DND-41 (cell line): ENCODE results near the gene COL23A1.

Source experiments
- ATAC-seq: fragments of 200-7000 bp; cut with Tn5 transposase; 3 replicates; pipeline ENCODE4 v1.9.1; 2021; ENCODE audit warnings: low read depth; ENCODE audit not compliant: insufficient read depth
- DNase-seq: peaks from one replicate; pipeline ENCODE4 v3.0.0-alpha.2; 2020
- H2AFZ ChIP-seq: 2 replicates; pipeline ENCODE4 v1.6.0; 2012; ENCODE audit warnings: low read depth, low read length
- H3K27ac ChIP-seq: 2 replicates; pipeline ENCODE4 v1.5.1; 2012; ENCODE audit warnings: low read length, inconsistent platforms
- H3K27me3 ChIP-seq: fragments of 200-600 bp; sonication (generic); 2 replicates; pipeline ENCODE4 v1.6.0; 2012; ENCODE audit warnings: low read length, mild to moderate bottlenecking, inconsistent platforms; ENCODE audit not compliant: insufficient read depth, poor library complexity
- H3K36me3 ChIP-seq: 2 replicates; pipeline ENCODE4 v1.5.1; 2012; ENCODE audit warnings: low read length, inconsistent platforms; ENCODE audit not compliant: insufficient read depth
- H3K4me1 ChIP-seq: 2 replicates; pipeline ENCODE4 v1.5.1; 2012; ENCODE audit warnings: mild to moderate bottlenecking, low read length; ENCODE audit not compliant: insufficient read depth
- H3K4me2 ChIP-seq: 2 replicates; pipeline ENCODE4 v1.6.0; 2012; ENCODE audit warnings: mild to moderate bottlenecking, moderate library complexity, low read length, inconsistent platforms; ENCODE audit not compliant: insufficient read depth
- H3K4me3 ChIP-seq, 2 experiments: fragments of 200-600 bp in 1 of 2; shearing (Covaris generic) in 1 of 2; 2 replicates each; pipeline ENCODE4 v1.5.1; 2012 to 2016; ENCODE audit warnings: inconsistent platforms in 2 of 2, low read length in 2 of 2, mild to moderate bottlenecking in 2 of 2, low read depth in 1 of 2, moderate library complexity in 1 of 2
- H3K79me2 ChIP-seq: 2 replicates; pipeline ENCODE4 v1.6.0; 2012; ENCODE audit warnings: low read length, inconsistent platforms; ENCODE audit not compliant: insufficient read depth
- H3K9ac ChIP-seq: 2 replicates; pipeline ENCODE4 v1.6.0; 2012; ENCODE audit warnings: low read depth, mild to moderate bottlenecking, inconsistent platforms, low read length, moderate library complexity
- H3K9me3 ChIP-seq: 2 replicates; pipeline ENCODE4 v1.5.1; 2012; ENCODE audit warnings: low read length, moderate library complexity, mild to moderate bottlenecking, inconsistent platforms; ENCODE audit not compliant: insufficient read depth, severe bottlenecking
- H4K20me1 ChIP-seq: 2 replicates; pipeline ENCODE4 v1.6.0; 2012; ENCODE audit warnings: low read length; ENCODE audit not compliant: insufficient read depth
- CTCF ChIP-seq: IDR thresholded peaks from 2 replicates; pipeline ENCODE4 v1.5.1; 2012; ENCODE audit warnings: borderline replicate concordance, low read length, moderate library complexity, mild to moderate bottlenecking; ENCODE audit not compliant: poor library complexity, severe bottlenecking; ENCODE audit errors: extremely low read depth
- EZH2 ChIP-seq: IDR thresholded peaks from 3 replicates; pipeline ENCODE4 v1.6.1; 2012; ENCODE audit warnings: borderline replicate concordance, low read depth, mild to moderate bottlenecking, moderate library complexity, low read length, inconsistent platforms; ENCODE audit not compliant: severe bottlenecking

The COL23A1 gene

GRCh38 chr5:178626484-178627258 is 36.5 kb upstream of the COL23A1 start, which contains the start of gene CLK4:
Gene CLK4 (minus strand): TSS chr5:178627050. CDS start chr5:178623416, 3,634 bp downstream.
- Histone ChIP-seq H3K36me3 (peaks cover 16% of the 10 kb centered on the region), H3K9me3 (no peaks in the 10 kb centered on the region), H4K20me1 (peaks cover 21% of the 10 kb centered on the region; the same call in 1 of the 2 replicates), H3K4me3 (peak within 1 kb of the TSS; percentile 91 to 92), H3K9ac (peak within 1 kb of the TSS; percentile 94), H3K27ac (peak within 1 kb of the TSS; percentile 87), H3K79me2 (peaks cover 48% of the 10 kb centered on the region), H3K27me3 (peaks cover 6% of the 10 kb centered on the region), H3K4me1 (peaks cover 28% of the 10 kb centered on the region), H2AFZ (peak within 1 kb of the TSS; percentile 96), H3K4me2 (peak within 1 kb of the TSS; percentile 86)
- DNase-seq (peak; percentile 95), ATAC-seq (peak; percentile 84)
- no peak for TF ChIP-seq EZH2
- TF ChIP-seq CTCF: no peak

- Histone ChIP-seq H2AFZ (peak overlapping the region; percentile 88), H3K79me2 (peaks cover 55% of the 10 kb centered on the region), H3K27me3 (peaks cover 4% of the 10 kb centered on the region), H3K4me2 (peak overlapping the region; percentile 86), H3K9me3 (no peaks in the 10 kb centered on the region), H3K36me3 (peaks cover 24% of the 10 kb centered on the region), H3K27ac (peak overlapping the region; percentile 87), H3K4me3 (peak overlapping the region; percentile 91 to 92), H3K9ac (peak overlapping the region; percentile 94), H4K20me1 (peaks cover 21% of the 10 kb centered on the region; the same call in 1 of the 2 replicates), H3K4me1 (peaks cover 28% of the 10 kb centered on the region)
- no peak for TF ChIP-seq CTCF
- no peak for TF ChIP-seq EZH2
- ATAC-seq (peak; percentile 34), DNase-seq (no peak)
Measured at GRCh38 chr5:178625679-178626483, 35.7 kb upstream of the COL23A1 start.

DNA sequence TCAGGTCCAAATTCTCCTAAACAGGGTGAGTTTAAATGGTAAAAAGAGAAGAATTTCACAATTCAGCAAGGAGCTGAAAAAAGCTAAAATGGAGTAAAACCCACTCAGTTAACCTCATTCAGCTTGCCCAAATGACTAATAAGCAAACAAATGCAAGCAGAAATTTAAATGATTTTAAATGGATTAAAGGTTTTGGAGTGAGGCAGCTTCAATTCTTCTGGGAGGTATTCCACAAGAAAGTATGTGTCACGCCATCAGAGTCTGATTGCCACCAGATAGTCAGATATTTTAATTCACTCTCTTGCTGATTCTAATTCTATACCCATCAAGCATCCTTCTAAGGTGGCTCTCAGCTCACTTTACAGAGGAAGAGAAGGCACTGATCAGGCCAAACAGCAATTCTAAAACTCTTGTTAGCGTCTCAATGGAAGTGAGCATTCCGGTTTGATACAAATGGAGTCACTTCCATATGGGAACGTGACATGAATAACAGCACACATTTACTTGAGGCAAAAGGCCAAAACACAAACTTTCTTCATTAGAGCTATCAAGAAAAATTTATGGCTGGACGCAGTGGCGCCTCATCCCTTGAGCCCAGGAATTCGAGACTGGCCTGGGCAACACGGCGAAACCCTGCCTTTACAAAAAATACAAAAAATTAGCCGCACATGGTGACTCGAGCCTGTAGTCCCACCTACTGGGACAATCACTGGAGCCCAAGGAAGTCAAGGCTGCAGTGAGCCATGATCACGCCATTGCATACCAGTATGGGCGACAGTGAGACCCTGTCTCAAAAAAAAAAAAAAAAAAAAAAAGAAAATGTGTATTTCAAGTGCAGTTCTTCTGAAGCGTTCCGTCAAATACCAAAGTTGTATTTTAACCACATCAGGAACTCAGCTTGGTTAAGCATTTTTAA is 34.7 kb upstream of the COL23A1 start:
- peaks cover 64% of the 10 kb centered on the region for H3K79me2 ChIP-seq
- no peak for DNase-seq
- peak overlapping the region; percentile 87 for H3K27ac ChIP-seq

More for the DNA sequence above, 34.7 kb upstream of the COL23A1 start:
- peaks cover 34% of the 10 kb centered on the region for H3K36me3 ChIP-seq
- no peak for ATAC-seq
- peak overlapping the region; percentile 94 for H3K9ac ChIP-seq
- peak overlapping the region; percentile 11; the same call in 1 of the 2 replicates for H2AFZ ChIP-seq
- TF ChIP-seq CTCF (no peak), EZH2 (no peak)
- H3K27me3 ChIP-seq: no peaks in the 10 kb centered on the region
- H3K4me3 ChIP-seq: peak overlapping the region; percentile 91 to 92; a peak in 3 of 4 replicates
- H3K9me3 ChIP-seq: no peaks in the 10 kb centered on the region
- peak overlapping the region; percentile 86 for H3K4me2 ChIP-seq
- H3K4me1 ChIP-seq: peaks cover 28% of the 10 kb centered on the region
- H4K20me1 ChIP-seq: peaks cover 21% of the 10 kb centered on the region; the same call in 1 of the 2 replicates
